DOHH2 (cell line): ENCODE data around the gene COL4A1.

Experiments
- CTCF ChIP-seq: fragments of 200-600 bp; sonication (generic); IDR thresholded peaks from one replicate; pipeline ENCODE4 v1.5.1; 2014; ENCODE audit warnings: antibody characterized with exemption, mild to moderate bottlenecking, low read depth, low read length; ENCODE audit not compliant: poor library complexity, severe bottlenecking
- EZH2phosphoT487 ChIP-seq: fragments of 200-600 bp; sonication (generic); IDR thresholded peaks from 2 replicates; pipeline ENCODE4 v1.6.1; 2017; ENCODE audit warnings: borderline replicate concordance, mild to moderate bottlenecking, antibody characterized with exemption, low read length, moderate library complexity, mixed read lengths

- TF ChIP-seq CTCF (no peak), EZH2phosphoT487 (no peak)
Observed at GRCh38 chr13:110179857-110180147, 127.2 kb downstream of the COL4A1 start.
